NCI-H2081 (cell line): ENCODE results near the gene CTSL.
A peak's percentile ranks its signal among the peaks of the same experiment; 100 is the strongest.

Experiments
- DNase-seq, 2 experiments: peaks; one replicate each; lab custom pipeline; 2025; lab: John Stamatoyannopoulos, UW

Gene CTSL

DNA sequence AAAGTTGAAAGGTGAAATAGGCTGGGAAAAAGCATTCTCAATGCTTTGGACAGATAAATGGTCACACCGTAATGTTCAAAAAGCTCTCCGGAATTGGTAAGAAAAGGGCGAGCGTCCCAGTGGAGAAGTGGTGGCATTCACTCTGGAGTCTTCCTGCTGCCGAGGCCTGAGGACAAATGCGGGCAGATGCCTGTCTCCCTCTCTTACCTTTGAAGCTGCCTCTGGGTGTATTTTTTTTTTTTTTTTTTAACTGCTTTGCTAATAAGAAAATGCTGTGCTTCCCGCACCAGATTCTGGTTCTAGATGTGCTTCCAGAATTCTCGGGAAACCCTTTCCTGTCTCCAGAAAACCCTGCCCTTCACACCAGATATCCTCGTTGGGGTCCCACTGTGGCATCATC, 24.4 kb upstream of the CTSL start:
- no peak for DNase-seq

- no peak for DNase-seq
These were observed 23.9 kb upstream of the CTSL start for GRCh38 chr9:87701931-87702421.

DNA sequence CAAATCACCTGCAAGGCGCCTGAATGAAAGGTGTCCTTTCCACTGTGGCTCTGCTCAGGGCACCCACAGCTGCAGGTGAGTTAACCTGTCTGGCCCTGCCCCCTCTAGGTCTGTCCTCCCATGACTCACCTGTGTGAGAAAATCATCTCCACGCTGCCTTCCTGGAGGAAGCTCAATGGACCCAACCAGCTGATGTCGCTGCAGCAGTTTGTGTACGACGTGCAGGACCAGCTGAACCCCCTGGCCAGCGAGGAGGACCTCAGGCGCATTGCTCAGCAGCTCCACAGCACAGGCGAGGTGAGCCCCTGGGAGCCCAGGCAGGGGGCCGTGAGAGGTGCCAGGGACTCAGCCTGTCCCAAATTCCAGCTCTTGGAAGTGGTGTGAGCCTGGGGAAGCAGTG, 23.0 kb upstream of the CTSL start:
- no peak for DNase-seq

GRCh38 chr9:87703636-87704276, 22.2 kb upstream of the CTSL start:
- no peak for DNase-seq

DNA sequence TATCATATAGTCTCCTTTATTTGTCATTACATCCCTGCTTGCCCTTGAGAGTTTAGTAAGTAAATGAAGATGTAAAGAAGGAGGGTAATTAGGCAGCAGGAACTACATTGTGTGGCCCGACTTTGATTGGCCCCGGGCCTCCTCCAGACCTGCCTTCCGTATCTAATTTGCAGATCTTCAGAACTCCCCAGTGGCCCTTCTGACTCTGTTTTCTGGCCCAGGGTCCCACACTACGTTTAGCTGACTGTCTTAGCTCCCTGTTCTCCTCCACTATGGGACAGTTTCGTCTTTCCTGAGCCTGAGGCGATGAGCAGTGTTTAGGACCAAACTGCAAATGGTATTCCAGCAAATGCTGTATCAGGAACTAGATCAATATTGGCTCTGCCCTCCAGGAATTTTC, 21.6 kb upstream of the CTSL start:
- DNase-seq = no peak

DNA sequence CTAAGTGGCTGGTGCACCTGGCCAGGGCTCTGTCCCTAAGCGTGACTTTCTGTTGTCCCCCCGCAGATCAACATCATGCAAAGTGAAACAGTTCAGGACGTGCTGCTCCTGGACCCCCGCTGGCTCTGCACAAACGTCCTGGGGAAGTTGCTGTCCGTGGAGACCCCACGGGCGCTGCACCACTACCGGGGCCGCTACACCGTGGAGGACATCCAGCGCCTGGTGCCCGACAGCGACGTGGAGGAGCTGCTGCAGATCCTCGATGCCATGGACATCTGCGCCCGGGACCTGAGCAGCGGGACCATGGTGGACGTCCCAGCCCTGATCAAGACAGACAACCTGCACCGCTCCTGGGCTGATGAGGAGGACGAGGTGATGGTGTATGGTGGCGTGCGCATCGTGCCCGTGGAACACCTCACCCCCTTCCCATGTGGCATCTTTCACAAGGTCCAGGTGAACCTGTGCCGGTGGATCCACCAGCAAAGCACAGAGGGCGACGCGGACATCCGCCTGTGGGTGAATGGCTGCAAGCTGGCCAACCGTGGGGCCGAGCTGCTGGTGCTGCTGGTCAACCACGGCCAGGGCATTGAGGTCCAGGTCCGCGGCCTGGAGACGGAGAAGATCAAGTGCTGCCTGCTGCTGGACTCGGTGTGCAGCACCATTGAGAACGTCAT, 19.7 kb upstream of the CTSL start:
- no peak for DNase-seq

DNA sequence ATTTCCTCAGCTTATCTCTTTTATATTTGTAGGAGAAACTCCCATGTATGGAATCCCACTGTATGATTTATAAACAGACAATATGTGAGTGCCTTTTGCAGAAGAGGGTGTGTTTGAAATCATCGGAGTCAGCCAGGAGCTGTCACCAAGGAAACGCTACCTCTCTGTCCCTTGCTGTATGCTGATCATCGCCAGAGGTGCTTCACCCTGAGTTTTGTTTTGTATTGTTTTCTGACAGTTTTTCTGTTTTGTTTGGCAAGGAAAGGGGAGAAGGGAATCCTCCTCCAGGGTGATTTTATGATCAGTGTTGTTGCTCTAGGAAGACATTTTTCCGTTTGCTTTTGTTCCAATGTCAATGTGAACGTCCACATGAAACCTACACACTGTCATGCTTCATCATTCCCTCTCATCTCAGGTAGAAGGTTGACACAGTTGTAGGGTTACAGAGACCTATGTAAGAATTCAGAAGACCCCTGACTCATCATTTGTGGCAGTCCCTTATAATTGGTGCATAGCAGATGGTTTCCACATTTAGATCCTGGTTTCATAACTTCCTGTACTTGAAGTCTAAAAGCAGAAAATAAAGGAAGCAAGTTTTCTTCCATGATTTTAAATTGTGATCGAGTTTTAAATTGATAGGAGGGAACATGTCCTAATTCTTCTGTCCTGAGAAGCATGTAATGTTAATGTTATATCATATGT, 18.0 kb upstream of the CTSL start:
- no peak for DNase-seq

- no peak for DNase-seq
These were observed 17.4 kb upstream of the CTSL start for GRCh38 chr9:87708546-87708945.

DNA sequence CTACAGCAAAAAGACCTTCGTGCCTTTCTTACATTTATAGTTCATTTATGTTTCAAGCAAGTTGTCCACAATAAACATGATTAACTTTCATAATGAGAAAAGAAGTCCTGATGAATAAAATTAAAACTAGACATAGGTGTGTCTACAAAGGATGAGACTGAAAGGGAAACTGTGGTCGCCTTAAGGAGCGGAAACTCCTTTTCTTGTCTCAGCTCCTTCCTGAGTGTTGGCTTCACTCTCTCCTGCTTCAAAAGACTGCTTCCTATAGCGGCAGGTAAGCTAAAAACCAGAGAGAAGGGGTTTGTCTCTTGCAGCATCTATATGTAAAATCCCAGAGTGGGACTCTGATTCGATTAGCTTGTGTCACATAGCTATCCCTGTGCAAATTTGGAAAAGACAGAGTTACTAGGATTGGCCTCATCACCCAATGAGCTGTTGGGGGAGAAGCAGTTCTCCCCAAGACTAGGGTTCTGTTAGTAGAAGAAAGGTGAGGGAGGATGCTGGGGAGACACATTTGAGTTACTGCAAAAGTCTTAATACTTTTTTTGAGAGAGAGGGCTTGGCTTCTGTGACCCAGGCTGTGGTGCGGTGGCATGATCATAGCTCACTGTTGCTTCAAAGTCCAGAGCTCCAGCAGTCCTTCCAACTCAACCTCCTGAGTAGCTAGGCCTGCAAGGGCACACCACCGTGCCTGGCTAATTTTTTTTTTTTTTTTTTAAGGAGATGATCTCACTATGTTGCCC, 16.8 kb upstream of the CTSL start:
- DNase-seq = no peak

DNA sequence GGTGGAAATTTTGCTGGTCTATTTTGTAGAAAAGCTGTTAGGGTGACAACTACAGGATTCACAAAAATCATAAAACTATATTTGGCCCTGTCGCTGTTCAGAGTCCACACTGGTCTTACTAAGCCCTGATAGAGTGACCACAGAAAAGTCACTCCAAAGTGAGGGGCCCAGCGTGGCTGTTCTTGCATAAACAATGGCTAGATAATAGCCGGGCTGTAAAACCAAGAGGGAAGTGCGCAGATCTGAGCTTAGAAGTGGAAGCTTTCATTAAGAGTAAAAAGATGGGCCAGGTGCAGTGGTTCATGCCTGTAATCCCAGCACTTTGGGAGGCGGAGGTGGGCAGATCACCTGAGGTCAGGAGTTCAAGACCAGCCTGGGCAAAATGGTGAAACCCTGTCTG, 15.5 kb upstream of the CTSL start:
- DNase-seq = no peak

GRCh38 chr9:87711857-87712800, 13.8 kb upstream of the CTSL start:
- no peak for DNase-seq

DNA sequence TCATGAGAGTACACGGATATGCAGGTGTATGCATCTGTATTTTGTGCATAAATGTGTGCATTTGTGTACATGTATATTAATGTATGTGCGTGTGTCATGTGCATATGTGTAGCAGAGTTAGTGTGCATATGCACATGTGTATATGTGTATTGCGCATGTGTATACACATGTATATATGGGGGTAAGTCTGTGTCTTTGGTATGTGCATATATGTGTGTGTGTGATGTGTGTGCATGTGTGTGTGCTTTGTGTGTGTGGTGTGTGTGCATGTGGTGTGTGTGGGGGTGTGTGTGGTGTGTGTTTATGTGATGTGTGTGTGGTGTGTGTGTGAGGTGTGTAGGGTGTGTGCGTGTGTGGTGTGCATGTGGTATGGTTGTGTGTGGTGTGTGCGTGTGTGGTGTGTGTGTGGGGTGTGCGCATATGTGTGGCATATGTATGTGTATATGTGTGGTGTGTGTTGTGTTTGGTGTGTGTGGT, 13.1 kb upstream of the CTSL start:
- no peak for DNase-seq

- no peak for DNase-seq
These were observed 12.5 kb upstream of the CTSL start for GRCh38 chr9:87713278-87713987.

- DNase-seq = no peak
These were observed 12.0 kb upstream of the CTSL start for GRCh38 chr9:87713988-87714330.

DNA sequence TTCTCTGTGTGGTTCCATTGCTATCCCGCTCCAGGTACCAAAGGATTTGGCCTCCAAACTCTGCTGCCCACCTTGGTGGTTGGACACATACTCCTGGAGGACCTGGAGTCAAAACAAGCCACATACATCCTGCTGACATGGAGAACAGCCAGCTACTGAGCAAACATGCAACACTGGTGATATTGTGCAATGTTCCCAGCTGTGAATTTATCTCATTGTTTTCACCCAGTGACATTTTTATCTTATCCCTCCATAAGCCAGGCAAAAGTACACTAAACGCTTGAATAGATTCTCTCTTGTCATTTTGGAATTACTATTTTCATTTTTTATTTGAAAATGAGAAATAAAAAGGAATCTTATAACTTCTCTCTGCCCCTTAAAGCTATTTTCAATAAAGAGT, 11.1 kb upstream of the CTSL start:
- peak in 1 of 2 experiments; percentile 24 for DNase-seq

DNA sequence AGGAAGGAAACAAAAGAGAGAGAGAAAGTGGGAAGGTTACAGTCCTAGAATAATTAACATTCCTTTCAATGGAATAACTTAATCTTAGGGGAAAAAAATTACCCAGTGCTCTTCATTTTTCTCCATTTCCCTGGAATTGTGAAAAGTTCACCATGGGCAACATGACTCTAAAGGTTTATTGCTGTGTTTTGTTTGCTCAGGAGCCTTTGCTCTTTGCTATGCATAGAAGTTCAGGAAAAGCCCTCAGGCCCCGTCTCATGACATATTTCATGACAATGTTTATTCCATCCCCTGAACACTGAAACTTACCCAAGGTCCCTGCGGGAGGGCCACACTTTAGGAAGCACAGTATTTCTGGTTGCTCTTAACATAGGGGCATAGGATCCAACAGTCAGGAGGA, 9.8 kb upstream of the CTSL start:
- DNase-seq = no peak

- DNase-seq = no peak
These were observed 8.5 kb upstream of the CTSL start for GRCh38 chr9:87717456-87717855.

DNA sequence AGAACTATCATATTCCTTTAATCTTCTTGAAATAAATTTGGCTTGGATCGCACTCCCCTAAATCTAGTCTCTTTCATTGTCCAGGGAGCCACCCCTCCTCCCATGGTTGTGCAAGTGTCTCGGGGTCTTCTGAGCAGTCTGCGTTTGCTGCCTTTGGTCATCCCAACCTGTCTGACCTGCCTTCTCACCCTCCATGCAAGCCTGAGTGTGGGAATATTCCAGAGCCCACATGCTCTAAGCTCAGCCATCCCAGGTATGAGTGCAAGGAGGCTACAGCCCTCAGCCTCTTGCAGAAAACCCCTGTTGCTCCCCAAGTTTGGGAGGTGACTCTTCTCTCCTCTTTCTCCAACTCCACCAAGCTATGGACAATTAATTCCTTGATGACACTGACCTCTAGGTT, 7.7 kb upstream of the CTSL start:
- no peak for DNase-seq

DNA sequence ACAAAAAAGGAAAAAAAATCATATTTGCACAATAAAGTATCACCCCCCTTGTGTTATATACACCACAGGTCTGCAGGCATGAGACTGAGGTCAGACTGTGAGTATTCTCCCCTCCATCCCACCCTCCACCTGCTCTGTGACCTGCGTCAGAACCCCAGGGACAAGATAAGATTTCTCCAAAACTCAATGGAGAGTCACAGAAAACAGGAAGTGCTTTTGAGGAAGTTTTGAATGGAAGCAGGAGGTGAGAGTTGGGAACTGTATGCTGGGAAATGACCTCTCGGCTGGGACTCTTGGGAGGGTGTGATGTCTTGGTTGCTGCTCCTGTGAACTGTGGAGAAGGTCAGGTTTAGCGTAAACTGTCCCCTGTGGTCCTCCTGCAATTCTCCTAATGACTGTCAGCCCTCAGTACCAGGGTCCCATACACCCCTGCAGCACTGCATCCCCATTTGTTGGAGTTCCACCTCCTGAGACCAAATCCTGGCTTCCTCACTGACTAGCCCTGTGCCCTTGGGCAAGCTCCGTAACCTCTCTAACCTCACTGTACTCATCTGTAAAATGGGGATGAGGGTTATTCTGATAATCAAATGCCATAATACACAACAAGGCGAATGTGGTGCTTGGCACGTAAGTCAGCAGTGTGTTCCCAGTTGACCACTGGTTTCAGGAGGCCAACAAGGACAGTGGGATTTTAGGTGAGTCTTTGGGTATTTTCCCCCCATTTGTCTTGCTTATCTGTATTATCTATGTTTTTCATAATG, 6.9 kb upstream of the CTSL start:
- DNase-seq = no peak

DNA sequence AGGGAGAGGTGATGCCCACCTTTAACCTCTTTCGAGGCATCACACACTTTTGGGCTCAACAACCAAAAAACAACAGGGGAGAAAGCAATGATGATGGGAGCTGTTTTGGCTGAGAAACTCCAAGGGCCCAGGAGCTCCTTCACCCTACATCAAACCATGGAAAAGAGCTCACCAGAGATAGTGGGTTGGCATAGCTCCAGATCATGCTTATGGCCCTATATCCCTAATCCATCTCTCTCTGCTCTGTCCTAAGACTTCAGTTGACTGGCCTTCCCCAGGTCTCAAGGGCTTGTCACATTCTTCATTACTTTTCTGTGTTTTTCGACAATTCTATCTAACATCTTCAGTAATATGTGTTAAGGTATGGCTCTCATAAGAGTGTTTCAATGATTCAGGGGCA, 5.7 kb upstream of the CTSL start:
- no peak for DNase-seq
